NK-92 (cell line): ENCODE results near the gene LIPT2.

Experiments
- DNase-seq: peaks from one replicate; lab custom pipeline; 2025; ENCODE audit not compliant: unreplicated experiment; lab: John Stamatoyannopoulos, UW

LIPT2 gene

GRCh38 chr11:74466916-74467885 is 26.3 kb downstream of the LIPT2 start, which contains the start of gene KCNE3:
Gene KCNE3 (minus strand): TSS chr11:74467549. CDS start chr11:74457563, 9,986 bp downstream.
- DNase-seq: no peak

- no peak for DNase-seq
These were observed 28.2 kb downstream of the LIPT2 start for GRCh38 chr11:74465291-74465708.

GRCh38 chr11:74464746-74465145 is 28.8 kb downstream of the LIPT2 start:
- no peak for DNase-seq

- no peak for DNase-seq
These were observed 30.3 kb downstream of the LIPT2 start for GRCh38 chr11:74463216-74463615.

DNA sequence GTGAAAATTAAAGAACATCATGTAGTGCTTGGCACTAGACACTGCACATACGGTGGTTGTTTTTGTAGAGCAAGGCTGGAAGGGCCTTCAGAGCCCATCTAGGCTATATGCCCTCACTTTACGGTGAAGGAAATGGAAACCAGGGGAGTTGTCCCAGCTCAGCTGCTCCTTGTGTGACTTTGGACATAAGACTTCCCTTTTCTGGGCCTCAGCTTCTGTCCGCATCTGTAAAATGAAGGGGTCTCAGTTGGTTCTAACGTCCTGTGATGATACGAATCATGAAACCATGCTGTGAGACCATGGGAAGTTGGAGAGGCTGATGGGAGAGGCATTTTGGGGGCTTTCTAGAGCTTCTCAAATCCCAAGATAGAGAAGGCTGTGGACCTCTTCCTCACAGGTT is 30.9 kb downstream of the LIPT2 start:
- no peak for DNase-seq

GRCh38 chr11:74462009-74462408 is 31.5 kb downstream of the LIPT2 start:
- no peak for DNase-seq

GRCh38 chr11:74460481-74461154 is 32.9 kb downstream of the LIPT2 start:
- no peak for DNase-seq

- DNase-seq: no peak
These were observed 33.5 kb downstream of the LIPT2 start for GRCh38 chr11:74460065-74460464.

- no peak for DNase-seq
These were observed 33.9 kb downstream of the LIPT2 start for GRCh38 chr11:74459584-74459983.

- DNase-seq: no peak
These were observed 36.2 kb downstream of the LIPT2 start for GRCh38 chr11:74457356-74457755.

- DNase-seq: no peak
These were observed 40.0 kb downstream of the LIPT2 start for GRCh38 chr11:74453373-74453975.

- no peak for DNase-seq
These were observed 41.2 kb downstream of the LIPT2 start for GRCh38 chr11:74452366-74452765.

- no peak for DNase-seq
These were observed 43.2 kb downstream of the LIPT2 start for GRCh38 chr11:74450318-74450717.

DNA sequence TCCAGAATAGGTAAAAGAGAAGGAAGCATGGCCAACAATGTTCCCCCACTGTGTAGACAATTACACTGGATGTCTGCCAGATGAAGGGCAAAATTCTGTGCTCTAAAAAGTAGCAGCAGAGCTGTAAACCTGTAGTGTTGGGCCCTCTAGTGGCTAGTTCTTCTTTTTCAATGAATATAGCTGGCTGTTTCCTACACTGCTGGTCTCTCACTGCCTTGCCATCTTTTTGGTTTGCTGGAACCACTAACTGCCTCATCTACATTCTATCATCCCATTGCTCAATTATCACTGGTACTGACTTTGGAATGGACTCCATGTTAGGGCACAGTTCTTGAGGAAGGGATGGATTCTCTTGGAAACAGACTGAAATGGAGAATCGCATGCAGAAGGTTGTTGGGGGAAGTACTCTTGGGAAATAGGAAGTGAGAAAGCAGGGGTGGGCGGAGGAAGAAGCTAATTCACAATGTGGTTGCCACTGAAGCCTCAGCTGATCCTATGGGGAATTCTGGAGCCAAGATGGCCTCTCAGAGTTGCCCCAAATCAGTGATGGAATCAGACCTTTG is 44.1 kb downstream of the LIPT2 start:
- DNase-seq: no peak

GRCh38 chr11:74447720-74448119 is 45.8 kb downstream of the LIPT2 start:
- no peak for DNase-seq

DNA sequence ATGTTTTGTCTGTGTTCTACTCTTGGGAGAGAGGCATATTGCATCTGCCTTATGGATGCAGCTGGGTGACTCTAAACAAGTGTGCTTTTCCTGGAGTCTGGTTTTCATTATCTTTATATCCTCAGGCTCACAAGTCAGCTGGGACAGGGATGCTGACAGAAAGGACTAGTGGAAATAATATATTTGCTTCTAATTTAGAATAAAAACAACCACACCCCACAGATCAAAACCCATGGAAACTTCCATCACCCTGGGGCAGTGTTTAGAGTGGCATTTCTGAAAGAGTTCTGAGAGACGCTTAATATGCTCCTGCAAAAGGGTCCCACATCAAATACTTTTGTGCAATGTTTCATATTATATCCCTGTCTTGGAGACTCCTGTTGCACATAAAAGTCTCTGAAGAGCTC is 47.0 kb downstream of the LIPT2 start:
- DNase-seq: no peak

GRCh38 chr11:74444173-74444826 is 49.2 kb downstream of the LIPT2 start:
- no peak for DNase-seq

- no peak for DNase-seq
These were observed 50.3 kb downstream of the LIPT2 start for GRCh38 chr11:74443071-74443864.

DNA sequence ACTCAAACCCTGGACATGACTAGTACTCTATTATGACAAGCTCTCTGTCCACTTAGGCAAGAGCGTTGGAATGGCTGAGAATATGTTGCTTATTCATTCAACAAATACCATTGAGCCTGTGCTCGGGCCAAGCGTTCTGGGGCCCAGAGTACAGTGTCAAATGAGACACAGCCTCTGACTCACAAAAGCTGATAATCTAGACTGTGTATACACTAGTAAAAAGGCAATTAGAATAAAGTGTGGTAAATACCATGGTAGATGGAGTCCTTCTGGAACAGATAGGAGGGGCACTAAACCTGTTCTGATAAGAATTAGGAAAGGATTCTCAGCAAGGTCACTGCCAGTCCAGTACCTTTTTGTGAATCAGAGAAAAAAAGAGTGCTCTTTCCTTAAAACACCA is 50.9 kb downstream of the LIPT2 start:
- no peak for DNase-seq
